ENCODE data around the gene PDE8A.

Gene PDE8A

GRCh38 chr15:85097250-85097649 lies 115.6 kb downstream of the PDE8A start:
- FAIRE-seq: no peak

GRCh38 chr15:85097725-85098124 lies 116.1 kb downstream of the PDE8A start:
- FAIRE-seq: no peak

GRCh38 chr15:85099195-85099803 lies 117.6 kb downstream of the PDE8A start:
- FAIRE-seq: no peak

GRCh38 chr15:85100186-85100937 lies 118.7 kb downstream of the PDE8A start:
- no peak for FAIRE-seq

GRCh38 chr15:85104584-85104983 lies 122.9 kb downstream of the PDE8A start:
- no peak for FAIRE-seq

GRCh38 chr15:85108136-85108535 lies 126.5 kb downstream of the PDE8A start:
- FAIRE-seq: no peak

GRCh38 chr15:85109333-85109732 lies 127.7 kb downstream of the PDE8A start:
- no peak for FAIRE-seq

- FAIRE-seq: no peak
Observed at GRCh38 chr15:85112997-85113396, 131.3 kb downstream of the PDE8A start.

GRCh38 chr15:85114886-85115285 lies 133.2 kb downstream of the PDE8A start:
- FAIRE-seq: no peak

- FAIRE-seq: no peak
Observed at GRCh38 chr15:85116066-85116465, 134.4 kb downstream of the PDE8A start.

GRCh38 chr15:85116494-85116893 lies 134.8 kb downstream of the PDE8A start:
- no peak for FAIRE-seq

- no peak for FAIRE-seq
Observed at GRCh38 chr15:85116925-85117646, 135.4 kb downstream of the PDE8A start.

GRCh38 chr15:85118173-85118572 lies 136.5 kb downstream of the PDE8A start:
- FAIRE-seq: no peak

- no peak for FAIRE-seq
Observed at GRCh38 chr15:85118581-85118980, 136.9 kb downstream of the PDE8A start.

- FAIRE-seq: no peak
Observed at GRCh38 chr15:85120351-85121113, 138.9 kb downstream of the PDE8A start.

- FAIRE-seq: no peak
Observed at GRCh38 chr15:85124173-85124572, 142.5 kb downstream of the PDE8A start.

- FAIRE-seq: no peak
Observed at GRCh38 chr15:85125056-85125661, 143.5 kb downstream of the PDE8A start.

GRCh38 chr15:85128621-85129020 lies 147.0 kb downstream of the PDE8A start:
- FAIRE-seq: no peak

- FAIRE-seq: no peak
Observed at GRCh38 chr15:85129881-85130280, 148.2 kb downstream of the PDE8A start.

GRCh38 chr15:85131915-85132314 lies 150.3 kb downstream of the PDE8A start:
- no peak for FAIRE-seq

- FAIRE-seq: no peak
Observed at GRCh38 chr15:85133709-85134108, 152.1 kb downstream of the PDE8A start.

GRCh38 chr15:85137489-85138168 lies 156.0 kb downstream of the PDE8A start:
- FAIRE-seq: no peak

Measured in endometrium (tissue), 2 donors.